Thyroid gland (tissue), 4 donors: ENCODE data around the gene ID2. TPM values are rescaled to one million over a fixed set of nuclear protein-coding genes. Genes with fewer than 3 reads are reported as not detected.

Source experiments
- DNase-seq, 2 donors: peaks; one replicate each; pipeline ENCODE4 v3.0.0-alpha.2; 2019
- H3K27ac ChIP-seq, 3 donors: fragments of 200-600 bp; sonication (generic); 1 replicate in 2 of 3; 2 replicates in 1 of 3; pipeline ENCODE4 v1.5.1; 2016 to 2019; ENCODE audit warnings: mild to moderate bottlenecking in 1 of 3, moderate library complexity in 1 of 3
- H3K27me3 ChIP-seq: fragments of 200-600 bp; sonication (generic); one replicate; pipeline ENCODE4 v1.5.1; 2019
- H3K36me3 ChIP-seq, 2 donors: fragments of 200-600 bp; sonication (generic); one replicate each; pipeline ENCODE4 v1.5.1; 2016 to 2019
- H3K4me1 ChIP-seq, 2 donors: fragments of 200-600 bp; sonication (generic); one replicate each; pipeline ENCODE4 v1.5.1; 2017 to 2019
- H3K4me3 ChIP-seq, 3 donors: fragments of 200-600 bp; sonication (generic); replicated peaks in 1 of 3; 1 replicate in 2 of 3; 2 replicates in 1 of 3; pipeline ENCODE4 v1.5.1; 2016; ENCODE audit warnings: mild to moderate bottlenecking in 1 of 3
- H3K9me3 ChIP-seq: fragments of 200-600 bp; sonication (generic); one replicate; pipeline ENCODE4 v1.5.1; 2017
- CTCF ChIP-seq, 6 experiments: fragments of 200-600 bp in 3 of 6; fragments of 450-650 bp in 3 of 6; sonication (generic) in 3 of 6; IDR thresholded peaks; one replicate each; pipeline ENCODE4 v1.5.1; 2016 to 2019; ENCODE audit warnings: antibody characterized with exemption in 6 of 6, mild to moderate bottlenecking in 2 of 6, inconsistent platforms in 1 of 6, moderate library complexity in 1 of 6
- POLR2A ChIP-seq, 2 donors: fragments of 450-650 bp; IDR thresholded peaks; one replicate each; pipeline ENCODE4 v1.6.1; 2017; ENCODE audit warnings: antibody characterized with exemption in 2 of 2, mild to moderate bottlenecking in 2 of 2, moderate library complexity in 1 of 2
- WGBS, 2 donors: methylation state at CpG; one replicate each; pipeline ENCODE4 v1.1.5; 2017; 5-methylcytosine and 5-hydroxymethylcytosine counted together
- intact Hi-C: fragments of 100-400 bp; cut with DNase I; formaldehyde crosslinking; loops from one replicate; pipeline ENCODE4 v1.15.1; 2023
- total RNA-seq, 4 donors: library from RNA; depleted of rRNA; stranded (reverse); fragments of >200 nt; gene quantifications; one replicate each; pipeline ENCODE4 v1.2.3, GENCODE V29; 2016

Gene ID2
- total RNA-seq, 4 donors from 2014 or later: 226 to 298 (median 247) TPM

- Histone ChIP-seq H3K36me3 (no peaks in the 10 kb centered on the region), H3K27ac (peak overlapping the region; percentile 55 to 71 (median 63)), H3K27me3 (no peaks in the 10 kb centered on the region), H3K4me1 (peaks cover 17 to 23% of the 10 kb centered on the region in 2 donors), H3K4me3 (no peak overlapping the region), H3K9me3 (no peaks in the 10 kb centered on the region)
- TF ChIP-seq CTCF (IDR thresholded peaks at IDR 0.05): no peak
- TF ChIP-seq POLR2A (IDR thresholded peaks at IDR 0.05): no peak
- no peak for DNase-seq
- 78 to 82% methylated on average over 4 of the region's 4 CpGs for WGBS, 2 donors
- intact Hi-C loops: no loop called here
Measured at GRCh38 chr2:8656811-8657210, 25.0 kb upstream of the ID2 start.

GRCh38 chr2:8657423-8658062 is 24.3 kb upstream of the ID2 start:
- TF ChIP-seq CTCF (IDR thresholded peaks at IDR 0.05): no peak
- no peak for TF ChIP-seq POLR2A (IDR thresholded peaks at IDR 0.05)
- H3K4me1 ChIP-seq: peaks cover 17 to 23% of the 10 kb centered on the region in 2 donors
- no peaks in the 10 kb centered on the region for H3K9me3 ChIP-seq
- peak overlapping the region in 1 of 3 donors; percentile 63 for H3K27ac ChIP-seq
- H3K36me3 ChIP-seq: no peaks in the 10 kb centered on the region
- WGBS, 2 donors: 76 to 82% methylated on average over 16 to 17 of the region's 17 CpGs
- no peak overlapping the region for H3K4me3 ChIP-seq
- DNase-seq: no peak
- H3K27me3 ChIP-seq: no peaks in the 10 kb centered on the region
- intact Hi-C loops: no loop called here

DNA sequence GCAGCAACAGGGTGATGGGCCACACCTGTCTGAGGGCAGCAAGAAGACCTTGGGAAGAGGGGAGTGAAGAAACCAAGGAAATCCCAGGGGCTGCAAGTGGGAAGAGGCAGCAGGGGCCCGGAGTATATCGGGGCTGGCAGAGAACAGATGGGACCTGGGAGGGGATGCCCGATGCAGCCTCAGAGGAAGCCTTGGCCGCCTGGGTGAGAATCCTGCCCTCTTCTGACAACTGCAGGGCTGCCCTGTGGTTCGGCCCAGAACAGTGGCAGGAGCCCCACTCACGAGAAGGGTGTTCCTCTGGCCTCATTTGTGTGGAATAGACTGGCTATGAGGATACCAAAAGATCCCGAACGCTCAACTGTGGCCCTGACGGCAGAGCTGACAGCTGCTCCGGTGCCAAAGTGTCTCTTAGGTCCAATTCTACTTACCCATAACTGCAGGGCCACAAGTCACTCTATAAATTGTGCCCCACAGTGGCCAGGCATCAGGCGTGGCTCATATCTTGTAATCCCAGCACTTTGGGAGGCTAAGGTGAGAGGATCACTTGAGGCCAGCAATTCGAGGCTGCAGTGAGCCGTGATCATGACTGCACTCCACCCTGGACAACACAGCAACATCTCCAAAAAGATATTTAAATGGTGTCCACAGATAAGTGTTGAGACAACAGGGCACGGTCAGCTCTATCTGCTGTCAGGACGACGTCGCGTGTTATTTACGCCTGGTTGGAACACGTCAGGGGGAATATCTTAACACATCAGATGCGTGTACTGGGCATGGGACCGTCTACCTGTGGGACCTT is 23.6 kb upstream of the ID2 start:
- Histone ChIP-seq H3K4me1 (peaks cover 17 to 18% of the 10 kb centered on the region in 2 donors), H3K27ac (no peak overlapping the region), H3K27me3 (no peaks in the 10 kb centered on the region), H3K4me3 (no peak overlapping the region), H3K9me3 (no peaks in the 10 kb centered on the region), H3K36me3 (no peaks in the 10 kb centered on the region)
- DNase-seq: no peak
- TF ChIP-seq CTCF (IDR thresholded peaks at IDR 0.05): no peak
- TF ChIP-seq POLR2A (IDR thresholded peaks at IDR 0.05): no peak
- intact Hi-C loops: no loop called here
- 98% methylated on average over 21 to 22 of the region's 22 CpGs for WGBS, 2 donors

GRCh38 chr2:8659092-8659734 is 22.6 kb upstream of the ID2 start:
- peak; percentile 64 to 68 for DNase-seq
- H3K36me3 ChIP-seq: no peaks in the 10 kb centered on the region
- no peak for TF ChIP-seq CTCF (IDR thresholded peaks at IDR 0.05)
- TF ChIP-seq POLR2A (IDR thresholded peaks at IDR 0.05): no peak
- intact Hi-C loops: no loop called here
- peak overlapping the region in 1 of 3 donors; percentile 26 for H3K27ac ChIP-seq
- no peaks in the 10 kb centered on the region for H3K27me3 ChIP-seq
- H3K4me3 ChIP-seq: no peak overlapping the region
- peaks cover 13 to 17% of the 10 kb centered on the region in 2 donors for H3K4me1 ChIP-seq
- WGBS, 2 donors: 63 to 75% methylated on average over 9 to 10 of the region's 10 CpGs
- H3K9me3 ChIP-seq: no peaks in the 10 kb centered on the region
